Motor neuron (in vitro differentiated cells): ENCODE data around the gene MGLL. TPM values are rescaled to one million over a fixed set of nuclear protein-coding genes. Genes with fewer than 3 reads are reported as not detected.

ENCODE experiments used
- ATAC-seq, 8 experiments: fragments of 200-7000 bp; cut with Tn5 transposase; replicated peaks in 6 of 8; 2 replicates each; pipeline ENCODE4 v1.8.0; 2021; ENCODE audit warnings: mild to moderate bottlenecking in 8 of 8, moderate library complexity in 8 of 8
- H3K27ac ChIP-seq, 2 donors: fragments of 250-450 bp; sonication (Bioruptor Pico); 2 replicates each; pipeline ENCODE4 v1.9.0; 2021; ENCODE audit warnings: antibody characterized with exemption in 2 of 2, mild to moderate bottlenecking in 2 of 2, moderate library complexity in 1 of 2
- H3K4me1 ChIP-seq, 2 donors: fragments of 250-450 bp; sonication (Bioruptor Pico); replicated peaks in 1 of 2; 2 replicates each; pipeline ENCODE4 v1.6.1; 2021; ENCODE audit warnings: antibody characterized with exemption in 2 of 2, mild to moderate bottlenecking in 2 of 2, moderate library complexity in 1 of 2
- H3K4me3 ChIP-seq, 5 donors: fragments of 250-450 bp; sonication (Bioruptor Pico); 2 replicates each; pipeline ENCODE4 v1.9.0; 2021; ENCODE audit warnings: antibody characterized with exemption in 5 of 5, mild to moderate bottlenecking in 5 of 5, moderate library complexity in 4 of 5
- WGBS, 10 experiments: fragments of 450-650 bp; shearing (Covaris generic); methylation state at CpG; one replicate each; pipeline ENCODE4 v1.0.0; 2022; 5-methylcytosine and 5-hydroxymethylcytosine counted together
- in situ Hi-C, 9 experiments: fragments of 400-800 bp; cut with MboI; loops; one replicate each; pipeline ENCODE4 v1.15.0; 2021; ENCODE audit warnings: low sequenced_read_pairs in 9 of 9, low pct_unique_long_range_greater_than_20kb in 2 of 9; ENCODE audit not compliant: unreplicated experiment in 9 of 9
- total RNA-seq, 8 experiments: library from RNA; unstranded; fragments of 300-600 nt; gene quantifications; 2 replicates each; pipeline versions ENCODE4 v1.2.3 to v1.2.4, GENCODE V29; 2022

The MGLL gene
- total RNA-seq, 8 experiments from 2014 or later: 0.43 to 69.2 (median 4.5) TPM

DNA sequence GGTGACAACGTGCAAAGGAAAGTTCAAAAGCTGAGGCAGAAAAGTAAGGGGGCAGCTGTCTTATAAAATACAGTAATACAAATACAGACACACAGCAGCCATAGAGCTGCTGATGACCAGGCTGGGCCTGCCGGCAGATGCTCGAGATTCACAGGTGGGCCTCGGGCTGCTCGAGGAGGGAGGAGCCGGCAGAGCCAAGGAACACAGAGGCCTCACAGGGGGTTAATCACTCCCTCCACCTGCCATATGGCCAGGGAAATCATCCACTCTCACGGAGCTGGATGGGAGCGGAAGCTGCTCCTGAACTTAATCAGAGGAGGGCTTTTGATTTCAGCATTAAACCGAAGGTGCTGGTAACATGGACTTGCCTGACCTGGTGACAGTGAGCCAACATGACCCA is 29.6 kb upstream of the MGLL start:
- 29 to 100% (median 57%) methylated on average over 1 to 6 of the region's 9 CpGs; no CpG with 5 or more reads in 1 of the 10 experiments for WGBS, 10 experiments
- ATAC-seq: peak in 5 of 8 experiments; percentile 55 to 75 (median 63)
- Histone ChIP-seq H3K27ac (no peak overlapping the region), H3K4me1 (peaks cover 13 to 30% of the 10 kb centered on the region in 2 donors), H3K4me3 (no peak overlapping the region)
- in situ Hi-C loops: no loop called here

- H3K4me1 ChIP-seq: peaks cover 13 to 30% of the 10 kb centered on the region in 2 donors
- H3K27ac ChIP-seq: no peak overlapping the region
- peak in 7 of 8 experiments; percentile 25 to 73 (median 59) for ATAC-seq
- in situ Hi-C loops: no loop called here
- WGBS, 10 experiments: 58 to 100% (median 76%) methylated on average over 1 to 4 of the region's 5 CpGs; no CpG with 5 or more reads in 4 of the 10 experiments
- no peak overlapping the region for H3K4me3 ChIP-seq
Observed at GRCh38 chr3:127849368-127849767, 27.1 kb upstream of the MGLL start.

DNA sequence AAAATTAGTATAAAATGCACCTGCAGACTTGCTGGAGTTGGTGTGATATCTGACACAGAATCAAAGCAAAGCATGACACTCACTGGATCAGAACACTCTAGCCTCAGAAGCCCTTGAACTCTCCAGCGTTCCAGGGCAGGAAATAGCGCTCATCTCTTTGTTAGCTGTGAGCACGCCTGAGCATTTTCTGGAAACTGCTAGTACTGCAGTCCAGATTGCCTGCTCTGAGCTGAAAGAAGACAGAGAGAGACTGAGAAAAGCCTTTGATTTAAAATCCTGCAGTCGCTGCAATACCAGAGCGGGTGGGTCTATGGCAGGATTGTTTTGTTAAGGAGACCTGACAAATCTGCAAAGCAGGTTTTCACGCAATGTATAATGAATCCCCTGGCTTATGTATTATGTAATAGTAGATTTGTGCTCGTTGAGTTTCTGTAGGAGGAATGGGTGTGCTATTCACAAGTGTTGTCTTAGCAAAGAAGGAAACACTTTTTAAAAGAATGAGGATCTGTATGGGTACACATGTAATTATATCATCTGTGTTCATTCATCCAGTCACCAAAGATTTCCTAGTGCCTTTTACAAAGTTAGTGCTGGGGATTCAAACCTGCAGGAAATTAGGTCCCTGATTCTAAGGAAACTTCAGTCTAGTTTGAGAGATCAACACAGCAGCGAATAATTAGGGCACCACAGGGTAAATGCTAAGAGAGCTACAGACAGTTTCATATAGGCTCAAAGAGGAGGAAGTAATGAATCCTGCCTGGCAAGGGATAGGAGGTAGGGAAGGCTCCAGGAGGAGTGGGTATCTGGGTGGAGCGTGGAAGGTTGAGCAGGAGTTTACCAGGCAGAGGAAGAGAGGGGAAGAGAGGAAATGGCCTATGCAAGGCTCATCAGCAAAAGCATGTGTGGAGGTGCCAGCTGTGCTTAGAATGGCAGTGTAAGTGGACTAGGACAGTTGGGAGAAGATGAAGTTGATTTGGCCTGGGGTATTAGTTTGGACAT is 26.1 kb upstream of the MGLL start:
- H3K4me3 ChIP-seq: no peak overlapping the region
- ATAC-seq: peak; percentile 66 to 89 (median 77)
- H3K27ac ChIP-seq: no peak overlapping the region
- peaks cover 13 to 30% of the 10 kb centered on the region in 2 donors for H3K4me1 ChIP-seq
- in situ Hi-C loops: no loop called here
- WGBS, 10 experiments: 45 to 90% (median 57%) methylated on average over 1 to 8 of the region's 9 CpGs; no CpG with 5 or more reads in 1 of the 10 experiments

DNA sequence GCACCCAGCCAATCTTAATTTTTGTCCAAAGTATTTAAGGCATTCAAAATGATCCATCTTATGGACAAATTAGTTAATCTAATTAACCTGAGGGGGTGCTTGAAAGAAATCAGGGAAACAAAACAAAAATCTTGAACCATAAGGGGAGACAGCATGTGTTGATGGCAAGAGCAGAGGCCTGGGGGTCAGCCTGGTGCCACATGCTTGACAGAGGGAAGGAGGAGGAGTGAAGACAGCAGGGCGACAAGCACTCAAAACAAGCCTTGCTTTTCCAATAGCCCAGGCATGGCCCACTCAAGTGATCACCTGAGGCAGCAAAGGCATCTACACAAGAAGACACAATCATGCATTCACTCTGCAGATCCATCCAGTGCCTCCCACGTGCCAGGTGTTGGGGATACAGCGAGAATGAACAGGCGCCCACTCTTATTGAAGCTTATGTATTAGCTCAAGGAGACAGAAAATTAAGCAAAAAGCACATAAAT is 25.0 kb upstream of the MGLL start:
- Histone ChIP-seq H3K4me3 (no peak overlapping the region), H3K4me1 (peaks cover 13 to 30% of the 10 kb centered on the region in 2 donors), H3K27ac (no peak overlapping the region)
- in situ Hi-C loops: no loop called here
- 20 to 100% (median 88%) methylated on average over 1 to 4 of the region's 4 CpGs; no CpG with 5 or more reads in 2 of the 10 experiments for WGBS, 10 experiments
- no peak for ATAC-seq

DNA sequence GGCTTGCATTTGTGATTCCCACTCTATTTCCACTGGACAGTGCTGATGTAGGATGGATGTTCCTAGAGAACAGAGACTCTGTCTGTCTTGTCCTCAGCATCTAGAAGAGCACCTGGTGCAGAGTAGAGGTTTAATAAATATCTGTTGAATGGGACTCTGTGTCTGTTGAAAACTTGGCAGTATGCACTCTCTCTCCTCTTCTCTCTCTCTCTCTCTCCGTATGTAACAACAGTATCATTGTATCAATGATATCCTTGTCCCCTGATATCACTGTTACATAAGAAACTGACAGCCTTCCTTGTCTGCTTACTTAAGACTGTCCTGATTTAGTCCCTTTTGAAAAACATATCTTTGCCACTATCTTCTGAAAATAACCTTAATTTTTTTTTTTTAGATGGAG is 24.3 kb upstream of the MGLL start:
- Histone ChIP-seq H3K4me3 (no peak overlapping the region), H3K4me1 (peaks cover 13 to 23% of the 10 kb centered on the region in 2 donors), H3K27ac (no peak overlapping the region)
- no peak for ATAC-seq
- WGBS, 10 experiments: 40 to 100% (median 77%) methylated on average over 1 of the region's 1 CpG; no CpG with 5 or more reads in 4 of the 10 experiments
- in situ Hi-C loops: no loop called here

DNA sequence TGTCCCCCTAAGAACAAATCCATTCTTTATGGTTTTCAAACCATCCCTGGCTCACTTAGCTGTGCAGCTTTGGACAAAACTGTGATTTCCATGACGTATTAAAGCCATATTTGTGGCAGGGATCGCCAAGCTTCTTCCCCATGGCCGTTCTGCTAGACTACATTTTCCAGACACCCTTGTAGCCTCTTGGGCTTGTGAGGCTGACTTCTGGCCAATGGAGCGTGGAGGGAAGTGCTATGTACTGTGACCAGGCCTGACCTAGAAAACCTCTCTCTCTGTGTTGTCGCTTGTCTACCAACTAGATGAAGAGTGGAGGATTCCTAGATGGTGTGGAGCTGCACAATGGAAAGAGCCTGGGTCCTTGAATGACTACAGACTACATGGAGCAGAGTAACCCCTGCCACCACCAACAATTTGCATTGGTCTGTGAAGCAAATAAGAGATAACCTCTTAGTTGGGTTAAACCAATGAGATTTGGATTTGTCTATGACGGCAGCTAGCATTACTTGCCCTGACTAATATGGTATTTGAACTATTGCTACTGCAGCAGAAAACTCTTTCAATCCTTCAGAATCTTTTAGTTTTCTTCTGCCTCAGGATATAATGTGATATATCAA is 22.1 kb upstream of the MGLL start:
- 20 to 100% (median 86%) methylated on average over 1 to 6 of the region's 6 CpGs for WGBS, 10 experiments
- H3K27ac ChIP-seq: no peak overlapping the region
- no peak overlapping the region for H3K4me3 ChIP-seq
- H3K4me1 ChIP-seq: peaks cover 10 to 19% of the 10 kb centered on the region in 2 donors
- in situ Hi-C loops: no loop called here
- ATAC-seq: no peak

DNA sequence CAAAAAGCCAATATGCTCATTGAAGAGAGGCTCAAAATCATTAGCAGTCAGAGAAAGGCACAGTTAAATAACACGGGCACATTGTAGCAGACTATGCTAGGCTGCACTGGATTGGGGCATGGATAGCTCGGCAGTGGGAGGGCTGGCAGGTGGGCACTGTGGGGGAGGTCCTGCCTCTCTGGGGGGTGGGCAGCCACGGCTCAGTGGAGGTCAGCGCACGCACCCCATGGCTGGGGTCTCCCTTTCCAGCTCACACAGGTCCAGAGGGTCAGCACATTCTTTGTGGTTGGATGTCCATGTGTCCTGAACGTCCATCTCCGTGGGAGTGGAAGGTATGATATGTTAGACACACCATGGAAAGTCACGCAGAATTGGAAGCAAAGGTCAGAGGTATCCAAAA is 18.4 kb upstream of the MGLL start:
- in situ Hi-C loops: no loop called here
- 33 to 100% (median 90%) methylated on average over 1 to 3 of the region's 8 CpGs; no CpG with 5 or more reads in 5 of the 10 experiments for WGBS, 10 experiments
- H3K27ac ChIP-seq: no peak overlapping the region
- no peaks in the 10 kb centered on the region for H3K4me1 ChIP-seq
- H3K4me3 ChIP-seq: no peak overlapping the region
- ATAC-seq: no peak

DNA sequence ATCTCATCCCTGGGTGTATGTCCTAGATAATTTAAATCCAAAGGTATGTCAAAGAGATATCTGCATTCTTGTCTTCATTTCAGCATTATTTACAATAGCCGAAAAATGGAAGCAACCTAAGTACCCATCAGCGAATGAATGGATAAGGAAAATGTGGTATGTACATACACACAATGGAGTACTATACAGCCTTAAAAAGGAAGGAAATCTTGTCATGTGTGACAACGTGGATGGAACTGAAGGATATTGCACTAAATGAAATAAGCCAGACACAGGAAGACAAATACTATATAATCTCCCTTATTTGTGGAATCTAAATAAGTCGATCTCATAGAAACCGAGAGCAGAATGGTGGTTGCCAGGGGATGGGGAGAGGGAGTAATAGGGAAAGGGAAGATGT is 16.8 kb upstream of the MGLL start:
- no peak overlapping the region for H3K4me3 ChIP-seq
- no peaks in the 10 kb centered on the region for H3K4me1 ChIP-seq
- no peak for ATAC-seq
- H3K27ac ChIP-seq: no peak overlapping the region
- in situ Hi-C loops: no loop called here
- WGBS, 10 experiments: 48 to 100% (median 79%) methylated on average over 2 to 5 of the region's 5 CpGs

DNA sequence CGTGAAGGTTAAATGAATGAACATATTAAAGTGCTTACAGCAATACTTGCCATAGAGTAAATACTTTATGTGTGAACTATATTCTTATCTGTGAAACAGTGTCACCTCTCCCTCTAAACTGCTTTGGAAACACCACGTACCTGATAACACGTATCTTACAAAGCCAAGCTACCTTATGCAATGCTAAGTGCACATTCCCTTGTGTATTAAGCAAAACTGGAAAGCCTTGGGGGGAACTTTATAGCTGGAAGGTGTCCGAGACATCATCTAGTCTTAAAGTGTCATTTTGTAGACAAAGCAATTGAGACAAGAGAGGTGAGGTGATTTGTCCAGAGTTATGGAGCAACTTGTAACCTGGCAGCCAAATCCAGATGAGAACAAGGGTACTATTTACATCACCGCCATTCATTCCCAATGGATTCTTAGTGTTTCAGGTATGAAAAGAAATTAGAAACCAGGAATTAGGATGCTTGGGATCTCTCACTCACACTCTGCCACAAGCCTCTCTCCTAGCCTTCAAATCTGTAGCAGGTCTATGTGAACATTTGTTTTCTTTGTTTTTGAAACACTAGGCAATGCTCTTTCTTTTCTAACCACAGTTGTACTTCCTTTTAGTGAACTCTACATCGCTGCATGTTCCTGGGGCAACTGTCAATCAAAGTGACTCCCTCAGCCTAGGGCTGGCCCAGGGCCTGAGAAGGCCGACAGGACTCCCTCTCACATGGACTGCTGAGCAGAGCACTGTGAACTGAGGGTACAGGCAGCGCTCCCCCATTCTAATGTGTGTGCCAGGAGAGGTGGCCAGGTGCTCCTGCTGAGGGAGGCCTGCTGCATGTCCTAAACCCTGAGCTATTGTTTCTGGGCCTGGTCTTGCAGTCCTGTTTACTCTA is 13.9 kb upstream of the MGLL start:
- no peak overlapping the region for H3K4me3 ChIP-seq
- in situ Hi-C loops: no loop called here
- no peaks in the 10 kb centered on the region for H3K4me1 ChIP-seq
- no peak for ATAC-seq
- no peak overlapping the region for H3K27ac ChIP-seq
- WGBS, 10 experiments: 67 to 100% (median 83%) methylated on average over 1 to 7 of the region's 8 CpGs; no CpG with 5 or more reads in 1 of the 10 experiments

DNA sequence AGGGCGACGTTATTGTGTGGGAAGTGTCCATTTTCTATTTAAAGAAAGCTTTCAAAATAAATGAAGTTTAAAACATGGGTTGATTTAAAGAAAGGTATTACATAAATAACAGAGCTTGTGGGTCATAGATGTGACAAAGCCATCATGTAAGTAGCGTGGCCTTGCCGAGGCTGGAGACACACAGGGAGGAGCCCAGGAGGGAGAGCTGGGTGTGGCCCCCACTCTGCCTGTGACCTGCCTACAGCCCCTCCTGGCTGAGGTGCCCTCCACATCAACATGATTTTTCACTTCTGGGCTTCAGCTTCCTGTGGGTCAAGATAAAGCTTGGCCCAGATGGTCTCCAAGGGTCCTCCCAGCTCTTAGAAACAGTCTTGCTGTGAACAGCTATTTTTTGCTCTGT is 12.5 kb upstream of the MGLL start:
- H3K4me1 ChIP-seq: no peaks in the 10 kb centered on the region
- no peak for ATAC-seq
- no peak overlapping the region for H3K4me3 ChIP-seq
- no peak overlapping the region for H3K27ac ChIP-seq
- in situ Hi-C loops: no loop called here
- 60 to 100% (median 94%) methylated on average over 2 to 3 of the region's 4 CpGs; no CpG with 5 or more reads in 3 of the 10 experiments for WGBS, 10 experiments

GRCh38 chr3:127833281-127834032 is 11.1 kb upstream of the MGLL start:
- Histone ChIP-seq H3K27ac (no peak overlapping the region), H3K4me3 (no peak overlapping the region), H3K4me1 (no peaks in the 10 kb centered on the region)
- peak in 2 of 8 experiments; percentile 30 to 34 for ATAC-seq
- in situ Hi-C loops: no loop called here
- 56 to 100% (median 90%) methylated on average over 1 to 2 of the region's 2 CpGs; no CpG with 5 or more reads in 2 of the 10 experiments for WGBS, 10 experiments

- WGBS, 10 experiments: 25 to 78% (median 50%) methylated on average over 1 to 4 of the region's 4 CpGs; no CpG with 5 or more reads in 5 of the 10 experiments
- ATAC-seq: peak in 3 of 8 experiments; percentile 41 to 77 (median 54)
- Histone ChIP-seq H3K27ac (no peak overlapping the region), H3K4me3 (no peak overlapping the region), H3K4me1 (no peaks in the 10 kb centered on the region)
- in situ Hi-C loops: no loop called here
Observed at GRCh38 chr3:127831723-127832172, 9.4 kb upstream of the MGLL start.
